ENCODE measurements around the gene EVA1A. TPM values are rescaled to one million over a fixed set of nuclear protein-coding genes. Genes with fewer than 3 reads are reported as not detected.
A peak's percentile ranks its signal among the peaks of the same experiment; 100 is the strongest.

Gene EVA1A, protein sequence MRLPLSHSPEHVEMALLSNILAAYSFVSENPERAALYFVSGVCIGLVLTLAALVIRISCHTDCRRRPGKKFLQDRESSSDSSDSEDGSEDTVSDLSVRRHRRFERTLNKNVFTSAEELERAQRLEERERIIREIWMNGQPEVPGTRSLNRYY
- 0.42 TPM in 1 of 2 replicates, not detected in the other for total RNA-seq (2022)
- Bru-seq, nascent RNA: percentile 11 among the genes with signal in this experiment
- percentile 7 among the genes with signal in this experiment for BruChase-seq, experiment 1, labeled RNA remaining after a 6-hour chase
- percentile 4 among the genes with signal in this experiment for BruChase-seq, experiment 2, labeled RNA remaining after a 2-hour chase
- long read RNA-seq: 0 reads

DNA sequence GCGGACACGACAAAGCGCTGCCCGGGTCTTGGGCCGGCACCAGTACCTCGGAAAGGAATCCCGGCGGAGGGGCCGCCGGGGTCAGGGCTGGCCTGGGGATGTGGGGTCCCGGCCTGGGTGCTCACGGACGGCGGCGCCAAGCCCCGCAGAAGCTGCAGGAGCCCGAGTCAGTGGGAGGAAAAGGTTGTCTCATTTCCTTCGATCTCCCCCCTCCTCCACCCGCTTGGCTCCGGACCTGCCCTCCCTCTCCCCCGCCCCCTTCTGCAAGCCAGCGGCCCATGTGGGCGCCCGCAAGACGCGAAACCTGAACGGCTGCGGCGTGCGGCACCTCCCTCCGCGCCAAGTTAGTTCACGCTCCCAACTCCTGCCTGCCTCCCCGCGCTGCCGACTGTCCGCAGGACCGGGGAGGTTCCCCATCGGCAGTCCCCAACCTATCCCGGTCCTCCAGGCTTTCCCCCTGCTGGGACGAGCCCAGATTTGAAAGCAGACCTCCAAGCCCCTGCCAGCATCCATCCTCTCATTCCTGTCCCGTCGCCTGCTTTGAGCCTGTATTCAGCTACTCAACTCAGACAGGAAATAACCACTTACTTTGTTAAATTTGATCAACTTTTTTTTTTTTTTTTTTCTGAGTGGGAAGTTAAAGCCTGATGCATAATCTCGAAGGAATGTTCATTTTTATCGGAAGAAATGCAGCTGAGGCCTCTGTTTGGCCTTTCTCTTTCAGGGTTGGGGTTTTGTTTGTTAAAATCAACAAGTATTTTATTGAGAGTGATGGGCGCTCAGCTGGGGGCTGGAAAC is at the start of gene EVA1A:
Gene EVA1A (minus strand): TSS at position 172 of the 798 bp plus-strand sequence. CDS start 42,799 bp downstream, outside the sequence.
- H3K27ac Mint-ChIP-seq (ENCODE audit: unreplicated experiment): no peak within 1 kb of the TSS

DNA sequence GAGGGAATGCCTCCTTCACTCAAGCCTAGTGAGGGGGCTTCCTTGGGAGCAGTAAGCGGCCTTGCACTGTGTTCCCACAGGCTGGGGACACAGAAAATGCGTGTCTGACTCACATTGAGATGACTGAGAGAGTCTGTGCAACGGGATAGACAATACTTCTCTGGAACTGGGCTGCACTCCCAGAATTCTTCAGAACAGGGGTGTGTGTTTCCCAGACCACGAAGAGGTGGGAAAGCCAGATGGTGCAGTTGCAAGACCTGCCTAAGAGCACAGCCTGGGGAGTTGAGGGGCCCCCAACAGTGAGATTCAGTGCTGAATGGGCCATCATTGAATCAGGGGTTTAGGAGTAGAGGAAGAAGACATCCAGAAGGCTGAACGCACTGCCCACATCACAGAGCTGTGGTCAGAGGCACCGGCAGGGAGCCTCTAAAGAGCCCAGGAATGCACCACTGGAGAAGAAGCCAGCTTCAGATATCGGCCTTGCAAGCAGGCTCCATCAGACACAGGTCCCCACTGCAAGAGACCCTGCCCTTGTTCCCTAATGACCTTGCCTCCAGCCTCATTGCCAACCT is 49.3 kb upstream of the EVA1A start:
- intact Hi-C loops (cut with micrococcal nuclease; ENCODE audit: unreplicated experiment): loop anchor here (1.0 to 5.0 kb wide), 3 partner anchors 146 to 693 kb away; no protein-coding TSS in a partner anchor
- BruUV-seq (replicated peaks): no TSS peak
- Mint-ChIP-seq H3K27me3 (ENCODE audit: unreplicated experiment) (peaks cover 78% of the 10 kb centered on the region), H3K4me1 (ENCODE audit: low read depth, unreplicated experiment) (no peaks in the 10 kb centered on the region), H3K4me3 (ENCODE audit: low read depth, unreplicated experiment) (no peak overlapping the region), H3K36me3 (ENCODE audit: insufficient read depth, unreplicated experiment) (no peaks in the 10 kb centered on the region), H3K9me3 (ENCODE audit: low read depth, unreplicated experiment) (no peaks in the 10 kb centered on the region), H3K27ac (ENCODE audit: unreplicated experiment) (no peak overlapping the region)
- TF ChIP-seq, protein P1, sequence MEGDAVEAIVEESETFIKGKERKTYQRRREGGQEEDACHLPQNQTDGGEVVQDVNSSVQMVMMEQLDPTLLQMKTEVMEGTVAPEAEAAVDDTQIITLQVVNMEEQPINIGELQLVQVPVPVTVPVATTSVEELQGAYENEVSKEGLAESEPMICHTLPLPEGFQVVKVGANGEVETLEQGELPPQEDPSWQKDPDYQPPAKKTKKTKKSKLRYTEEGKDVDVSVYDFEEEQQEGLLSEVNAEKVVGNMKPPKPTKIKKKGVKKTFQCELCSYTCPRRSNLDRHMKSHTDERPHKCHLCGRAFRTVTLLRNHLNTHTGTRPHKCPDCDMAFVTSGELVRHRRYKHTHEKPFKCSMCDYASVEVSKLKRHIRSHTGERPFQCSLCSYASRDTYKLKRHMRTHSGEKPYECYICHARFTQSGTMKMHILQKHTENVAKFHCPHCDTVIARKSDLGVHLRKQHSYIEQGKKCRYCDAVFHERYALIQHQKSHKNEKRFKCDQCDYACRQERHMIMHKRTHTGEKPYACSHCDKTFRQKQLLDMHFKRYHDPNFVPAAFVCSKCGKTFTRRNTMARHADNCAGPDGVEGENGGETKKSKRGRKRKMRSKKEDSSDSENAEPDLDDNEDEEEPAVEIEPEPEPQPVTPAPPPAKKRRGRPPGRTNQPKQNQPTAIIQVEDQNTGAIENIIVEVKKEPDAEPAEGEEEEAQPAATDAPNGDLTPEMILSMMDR (IDR thresholded peaks at IDR 0.05; ENCODE audit: unreplicated experiment): no peak
- DNase-seq: no peak
- CTCF ChIA-PET: no interaction called here

More for the DNA sequence above, at the start of gene EVA1A:
- intact Hi-C loops (cut with micrococcal nuclease; ENCODE audit: unreplicated experiment): no loop called here
- Mint-ChIP-seq H3K27me3 (ENCODE audit: unreplicated experiment) (peaks cover 79% of the 10 kb centered on the region), H3K4me1 (ENCODE audit: low read depth, unreplicated experiment) (peaks cover 6% of the 10 kb centered on the region), H3K4me3 (ENCODE audit: low read depth, unreplicated experiment) (peak within 1 kb of the TSS; percentile 71), H3K9me3 (ENCODE audit: low read depth, unreplicated experiment) (no peaks in the 10 kb centered on the region), H3K36me3 (ENCODE audit: insufficient read depth, unreplicated experiment) (peaks cover 6% of the 10 kb centered on the region)
- BruUV-seq (replicated peaks): no TSS peak
- CTCF ChIA-PET: no interaction called here
- TF ChIP-seq, protein P1 (IDR thresholded peaks at IDR 0.05; ENCODE audit: unreplicated experiment): no peak
- peak; percentile 4 for DNase-seq

DNA sequence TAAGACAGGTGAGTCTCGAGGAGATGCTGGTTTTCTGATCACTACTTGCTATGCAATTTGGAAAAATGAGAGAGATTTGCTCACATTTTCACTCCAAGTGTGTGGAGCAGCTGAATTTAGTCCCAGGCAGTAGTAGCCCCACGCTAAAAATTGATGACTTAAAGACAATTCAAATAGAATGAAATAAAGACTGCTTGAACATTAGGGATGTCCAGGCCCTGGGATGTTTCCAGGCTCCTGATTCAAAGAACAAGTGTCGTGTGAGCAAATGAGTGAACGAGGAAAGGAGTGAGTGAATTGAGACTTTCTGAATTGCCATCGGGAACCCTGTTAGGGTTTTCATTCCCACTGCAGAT is 48.6 kb upstream of the EVA1A start:
- CTCF ChIA-PET: no interaction called here
- Mint-ChIP-seq H3K36me3 (ENCODE audit: insufficient read depth, unreplicated experiment) (no peaks in the 10 kb centered on the region), H3K27ac (ENCODE audit: unreplicated experiment) (no peak overlapping the region)

More for the DNA sequence above, 48.6 kb upstream of the EVA1A start:
- TF ChIP-seq, protein P1 (IDR thresholded peaks at IDR 0.05; ENCODE audit: unreplicated experiment): no peak
- no TSS peak for BruUV-seq (replicated peaks)
- H3K27me3 Mint-ChIP-seq (ENCODE audit: unreplicated experiment): peaks cover 85% of the 10 kb centered on the region
- H3K4me1 Mint-ChIP-seq (ENCODE audit: low read depth, unreplicated experiment): no peaks in the 10 kb centered on the region
- H3K4me3 Mint-ChIP-seq (ENCODE audit: low read depth, unreplicated experiment): no peak overlapping the region
- H3K9me3 Mint-ChIP-seq (ENCODE audit: low read depth, unreplicated experiment): no peaks in the 10 kb centered on the region
- DNase-seq: no peak
- intact Hi-C loops (cut with micrococcal nuclease; ENCODE audit: unreplicated experiment): loop anchor here (1.0 to 5.0 kb wide), 3 partner anchors 145 to 692 kb away; no protein-coding TSS in a partner anchor
